Large intestine (tissue), 3 donors: Measurements from ENCODE around the gene CBR4. TPM values are rescaled to one million over a fixed set of nuclear protein-coding genes. Genes with fewer than 3 reads are reported as not detected.
"Not testable (repeated sequence)": the region's sequence is repeated elsewhere in the genome, so short reads cannot be mapped to it uniquely, and the experiment has no call there.

Experiments used
- DNase-seq, 2 donors: peaks; one replicate each; pipeline versions ENCODE4 v3.0.0 to v3.0.0-alpha.2; 2013
- H3K27ac ChIP-seq: one replicate; pipeline ENCODE4 v1.5.1; 2013; ENCODE audit warnings: low read length
- H3K27me3 ChIP-seq: 2 replicates; pipeline ENCODE4 v1.6.1; 2013; ENCODE audit warnings: low read length; ENCODE audit not compliant: control insufficient read depth, insufficient read depth
- H3K36me3 ChIP-seq: 2 replicates; pipeline ENCODE4 v1.6.1; 2013; ENCODE audit warnings: low read length; ENCODE audit not compliant: control insufficient read depth, insufficient read depth
- H3K4me1 ChIP-seq: one replicate; pipeline ENCODE4 v1.6.1; 2013; ENCODE audit warnings: low read length; ENCODE audit not compliant: control insufficient read depth, insufficient read depth
- H3K4me3 ChIP-seq: one replicate; pipeline ENCODE4 v1.5.1; 2013; ENCODE audit warnings: low read length
- H3K9me3 ChIP-seq: one replicate; pipeline ENCODE4 v1.6.1; 2013; ENCODE audit warnings: mild to moderate bottlenecking, low read depth, low read length, moderate library complexity; ENCODE audit not compliant: control insufficient read depth
- WGBS: methylation state at CpG from one replicate; pipeline ENCODE4 v1.1.5; 2013; ENCODE audit warnings: low lambda C conversion rate; ENCODE audit not compliant: insufficient coverage; 5-methylcytosine and 5-hydroxymethylcytosine counted together
- polyA plus RNA-seq: library from polyadenylated mRNA; unstranded; fragments of 120-200 nt; gene quantifications from one replicate; pipeline ENCODE4 v1.2.1, GENCODE V29; 2013

Gene CBR4
- polyA plus RNA-seq, 1 donor = 21.1 TPM

- no peak overlapping the region for H3K27ac ChIP-seq
- no peaks in the 10 kb centered on the region for H3K27me3 ChIP-seq
- WGBS = no CpG with 5 or more reads among the region's 9 CpGs
- no peak overlapping the region for H3K4me3 ChIP-seq
- no peak for DNase-seq
- no peaks in the 10 kb centered on the region for H3K36me3 ChIP-seq
- H3K9me3 ChIP-seq = no peaks in the 10 kb centered on the region
- peaks cover 2% of the 10 kb centered on the region for H3K4me1 ChIP-seq
These were observed 38.9 kb upstream of the CBR4 start for GRCh38 chr4:169048868-169049414.

GRCh38 chr4:169047956-169048355 is 37.9 kb upstream of the CBR4 start:
- DNase-seq = no peak
- Histone ChIP-seq H3K27me3 (no peaks in the 10 kb centered on the region), H3K9me3 (no peaks in the 10 kb centered on the region), H3K27ac (no peak overlapping the region), H3K36me3 (no peaks in the 10 kb centered on the region), H3K4me1 (peaks cover under 1% of the 10 kb centered on the region), H3K4me3 (no peak overlapping the region)
- WGBS = 100% methylated on average over 2 of the region's 4 CpGs

- Histone ChIP-seq H3K4me3 (no peak overlapping the region), H3K27ac (no peak overlapping the region), H3K27me3 (no peaks in the 10 kb centered on the region), H3K9me3 (no peaks in the 10 kb centered on the region), H3K36me3 (no peaks in the 10 kb centered on the region), H3K4me1 (no peaks in the 10 kb centered on the region)
- 100% methylated on average over 2 of the region's 15 CpGs for WGBS
- no peak for DNase-seq
These were observed 36.0 kb upstream of the CBR4 start for GRCh38 chr4:169045862-169046584.

GRCh38 chr4:169044714-169045447 is 34.8 kb upstream of the CBR4 start:
- no peak overlapping the region for H3K4me3 ChIP-seq
- H3K27me3 ChIP-seq = no peaks in the 10 kb centered on the region
- H3K36me3 ChIP-seq = no peaks in the 10 kb centered on the region
- no peak overlapping the region for H3K27ac ChIP-seq
- WGBS = 100% methylated on average over 1 of the region's 5 CpGs
- H3K4me1 ChIP-seq = no peaks in the 10 kb centered on the region
- H3K9me3 ChIP-seq = no peaks in the 10 kb centered on the region
- DNase-seq = no peak

GRCh38 chr4:169042608-169043007 is 32.6 kb upstream of the CBR4 start:
- no peaks in the 10 kb centered on the region for H3K9me3 ChIP-seq
- H3K36me3 ChIP-seq = no peaks in the 10 kb centered on the region
- WGBS = no CpG with 5 or more reads among the region's 2 CpGs
- H3K27ac ChIP-seq = no peak overlapping the region
- no peaks in the 10 kb centered on the region for H3K4me1 ChIP-seq
- no peak overlapping the region for H3K4me3 ChIP-seq
- H3K27me3 ChIP-seq = no peaks in the 10 kb centered on the region
- no peak for DNase-seq

GRCh38 chr4:169040559-169041261 is 30.7 kb upstream of the CBR4 start:
- H3K36me3 ChIP-seq = no peaks in the 10 kb centered on the region
- no peaks in the 10 kb centered on the region for H3K4me1 ChIP-seq
- no peak for DNase-seq
- H3K9me3 ChIP-seq = no peaks in the 10 kb centered on the region
- H3K27me3 ChIP-seq = no peaks in the 10 kb centered on the region
- 50% methylated on average over 2 of the region's 7 CpGs for WGBS
- H3K4me3 ChIP-seq = no peak overlapping the region
- H3K27ac ChIP-seq = no peak overlapping the region

GRCh38 chr4:169039251-169039954 is 29.3 kb upstream of the CBR4 start:
- no CpG with 5 or more reads among the region's 8 CpGs for WGBS

GRCh38 chr4:169037506-169037905 is 27.5 kb upstream of the CBR4 start:
- no peaks in the 10 kb centered on the region for H3K9me3 ChIP-seq
- no CpG with 5 or more reads among the region's 3 CpGs for WGBS

More at GRCh38 chr4:169039251-169039954, 29.3 kb upstream of the CBR4 start:
- H3K4me1 ChIP-seq = no peaks in the 10 kb centered on the region
- DNase-seq = no peak
- no peak overlapping the region for H3K4me3 ChIP-seq
- H3K27ac ChIP-seq = no peak overlapping the region
- no peaks in the 10 kb centered on the region for H3K27me3 ChIP-seq
- no peaks in the 10 kb centered on the region for H3K9me3 ChIP-seq
- no peaks in the 10 kb centered on the region for H3K36me3 ChIP-seq

GRCh38 chr4:169035871-169036620 is 26.0 kb upstream of the CBR4 start:
- H3K9me3 ChIP-seq, DNase-seq, H3K27ac ChIP-seq, H3K4me1 ChIP-seq, H3K27me3 ChIP-seq, H3K36me3 ChIP-seq, H3K4me3 ChIP-seq: not testable (repeated sequence)
- WGBS = no CpG with 5 or more reads among the region's 35 CpGs

More at GRCh38 chr4:169037506-169037905, 27.5 kb upstream of the CBR4 start:
- H3K27ac ChIP-seq = no peak overlapping the region
- H3K36me3 ChIP-seq = no peaks in the 10 kb centered on the region
- no peaks in the 10 kb centered on the region for H3K27me3 ChIP-seq
- no peak overlapping the region for H3K4me3 ChIP-seq
- H3K4me1 ChIP-seq = no peaks in the 10 kb centered on the region
- DNase-seq = no peak
